Common myeloid progenitor, CD34-positive (primary cell): ENCODE data around the gene PCCA.

Experiments used
- CTCF ChIA-PET: fragments of 350-600 bp; sonication (Branson Sonifier 250); formaldehyde crosslinking; loops from one replicate; lab custom pipeline; 2021; ENCODE audit warnings: antibody characterized with exemption; lab: Charles Lee
- POLR2A ChIA-PET: fragments of 350-600 bp; sonication (Branson Sonifier 250); formaldehyde crosslinking; loops from one replicate; lab custom pipeline; 2021; ENCODE audit warnings: antibody characterized with exemption; lab: Charles Lee
- DNase-seq, 3 donors: peaks; one replicate each; pipeline versions ENCODE4 v3.0.0 to v3.0.0-alpha.2; 2013
- H3K27ac ChIP-seq, 2 experiments: 1 replicate in 1 of 2; 2 replicates in 1 of 2; pipeline ENCODE4 v1.7.0; 2013; ENCODE audit warnings: inconsistent platforms in 2 of 2, low read length in 2 of 2, mild to moderate bottlenecking in 2 of 2, low read depth in 1 of 2, moderate library complexity in 1 of 2; ENCODE audit not compliant: severe bottlenecking in 2 of 2, insufficient read depth in 1 of 2, poor library complexity in 1 of 2
- H3K27me3 ChIP-seq, 5 experiments: replicated peaks in 2 of 5; 1 replicate in 3 of 5; 2 replicates in 2 of 5; pipeline versions ENCODE4 v1.6.1 to v1.7.0; 2013; ENCODE audit warnings: low read length in 4 of 5, mild to moderate bottlenecking in 2 of 5, moderate library complexity in 2 of 5, inconsistent platforms in 1 of 5; ENCODE audit not compliant: insufficient read depth in 5 of 5, control insufficient read depth in 4 of 5
- H3K36me3 ChIP-seq, 4 experiments: 1 replicate in 2 of 4; 2 replicates in 2 of 4; pipeline versions ENCODE4 v1.6.1 to v1.7.0; 2013; ENCODE audit warnings: low read length in 3 of 4, control low read depth in 1 of 4, mild to moderate bottlenecking in 1 of 4; ENCODE audit not compliant: control insufficient read depth in 4 of 4, insufficient read depth in 4 of 4
- H3K4me1 ChIP-seq, 4 experiments: 1 replicate in 3 of 4; 2 replicates in 1 of 4; pipeline versions ENCODE4 v1.6.1 to v1.7.1; 2013; ENCODE audit warnings: low read length in 3 of 4, mild to moderate bottlenecking in 3 of 4, control low read depth in 1 of 4, inconsistent platforms in 1 of 4, moderate library complexity in 1 of 4; ENCODE audit not compliant: control insufficient read depth in 4 of 4, insufficient read depth in 4 of 4; ENCODE audit errors: control extremely low read depth in 1 of 4
- H3K4me3 ChIP-seq, 7 experiments: 1 replicate in 4 of 7; 2 replicates in 3 of 7; pipeline versions ENCODE4 v1.5.1 to v1.7.0; 2013; ENCODE audit warnings: mild to moderate bottlenecking in 7 of 7, low read length in 6 of 7, moderate library complexity in 6 of 7, inconsistent platforms in 2 of 7, low read depth in 2 of 7, control low read depth in 1 of 7; ENCODE audit not compliant: insufficient read depth in 4 of 7, control insufficient read depth in 1 of 7; ENCODE audit errors: extremely low read depth in 1 of 7
- H3K9me3 ChIP-seq, 5 experiments: 1 replicate in 4 of 5; 2 replicates in 1 of 5; pipeline versions ENCODE4 v1.6.1 to v1.7.1; 2013; ENCODE audit warnings: low read length in 4 of 5, mild to moderate bottlenecking in 2 of 5, inconsistent platforms in 1 of 5, low read depth in 1 of 5, moderate library complexity in 1 of 5; ENCODE audit not compliant: control insufficient read depth in 4 of 5, insufficient read depth in 2 of 5; ENCODE audit errors: control extremely low read depth in 1 of 5
- WGBS: methylation state at CpG from one replicate; pipeline ENCODE4 v1.1.5; 2013; ENCODE audit not compliant: insufficient coverage; 5-methylcytosine and 5-hydroxymethylcytosine counted together

The PCCA gene

DNA sequence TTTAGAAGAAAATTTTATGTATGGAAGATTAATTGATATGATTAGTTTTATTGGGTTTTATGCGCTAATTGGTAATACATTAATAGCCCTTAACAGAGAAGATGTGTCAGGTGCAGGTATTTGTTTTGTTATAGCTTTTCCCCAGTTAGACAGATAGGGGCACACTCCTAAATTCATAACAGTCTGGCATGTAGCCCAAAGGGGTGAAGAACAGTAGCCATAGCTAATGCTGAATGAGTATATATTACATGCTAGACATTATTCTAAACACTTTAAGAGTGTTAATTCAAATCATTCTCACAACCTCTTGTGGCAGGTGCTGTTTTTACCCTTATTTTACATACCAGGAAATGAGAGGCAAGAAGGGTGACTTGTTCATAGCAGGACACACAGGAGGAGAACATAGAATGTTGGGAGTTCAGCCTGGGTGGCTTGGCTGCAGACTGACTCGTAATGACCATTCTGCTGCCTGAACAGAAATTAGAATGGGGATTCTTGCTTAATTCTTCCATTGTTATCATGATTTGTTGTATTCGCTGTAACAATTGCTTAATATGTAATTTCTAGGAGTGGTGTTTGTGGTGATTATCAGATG, 20.1 kb downstream of the PCCA start:
- peaks cover 0 to 13% (median 5%) of the 10 kb centered on the region in 4 experiments for H3K36me3 ChIP-seq
- ChIA-PET POLR2A (no interaction called here), CTCF (no interaction called here)
- DNase-seq: no peak
- no peaks in the 10 kb centered on the region for H3K9me3 ChIP-seq
- WGBS: 83% methylated on average over 1 of the region's 3 CpGs
- H3K27me3 ChIP-seq: no peaks in the 10 kb centered on the region
- no peak overlapping the region for H3K27ac ChIP-seq
- no peaks in the 10 kb centered on the region for H3K4me1 ChIP-seq
- no peak overlapping the region for H3K4me3 ChIP-seq

DNA sequence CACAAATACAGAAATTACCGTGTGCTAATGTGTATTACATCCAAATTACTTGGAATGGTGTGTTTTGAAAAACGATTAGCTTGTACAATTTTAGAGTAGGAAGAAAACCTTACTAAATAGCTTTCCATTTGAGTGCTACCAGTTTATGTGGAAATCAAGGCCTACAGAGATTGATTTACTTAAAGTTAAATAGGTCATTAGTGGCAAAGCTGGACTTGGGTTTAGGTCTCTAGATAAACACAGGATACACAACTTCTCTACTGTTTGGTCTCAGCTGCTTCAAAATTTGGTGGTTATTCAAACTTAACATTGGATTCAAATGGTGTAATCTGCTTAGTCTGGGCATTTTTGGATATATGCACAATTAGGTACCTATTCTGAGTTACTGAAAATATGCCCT, 21.4 kb downstream of the PCCA start:
- H3K4me1 ChIP-seq: no peaks in the 10 kb centered on the region
- POLR2A ChIA-PET: no interaction called here
- H3K27ac ChIP-seq: no peak overlapping the region
- DNase-seq: no peak
- WGBS: no CpG with 5 or more reads among the region's 2 CpGs
- H3K4me3 ChIP-seq: no peak overlapping the region
- no peaks in the 10 kb centered on the region for H3K9me3 ChIP-seq
- CTCF ChIA-PET: no interaction called here
- H3K27me3 ChIP-seq: no peaks in the 10 kb centered on the region
- peaks cover 0 to 18% (median 3%) of the 10 kb centered on the region in 4 experiments for H3K36me3 ChIP-seq

DNA sequence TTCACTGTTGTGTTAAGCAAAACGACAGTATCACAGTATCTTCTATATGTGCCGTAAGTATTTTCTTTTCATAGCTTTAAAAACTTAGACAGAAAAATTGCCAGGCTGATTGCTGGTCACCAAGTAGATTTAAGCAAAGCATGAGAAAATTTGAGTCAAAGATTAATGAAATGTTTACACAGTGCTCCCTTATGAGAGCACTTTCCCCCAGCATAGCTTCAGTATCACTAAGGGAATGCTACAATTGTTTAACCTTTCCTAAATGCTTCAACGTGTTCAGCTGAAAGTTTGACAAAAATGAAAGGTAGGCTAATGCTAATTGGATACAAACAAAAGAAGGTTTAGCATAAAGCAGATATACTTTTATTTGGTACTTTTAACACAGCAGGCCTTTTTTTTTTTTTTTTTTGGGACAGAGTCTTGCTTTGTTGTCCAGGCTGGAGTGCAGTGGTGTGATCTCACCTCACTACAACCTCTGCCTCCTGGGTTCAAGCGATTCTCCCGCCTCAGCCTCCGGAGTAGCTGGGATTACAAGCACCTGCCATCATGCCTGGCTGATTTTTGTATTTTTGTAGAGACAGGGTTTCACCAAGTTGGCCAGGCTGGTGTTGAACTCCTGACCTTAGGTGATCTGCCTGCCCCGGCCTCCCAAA, 23.4 kb downstream of the PCCA start:
- no peak overlapping the region for H3K4me3 ChIP-seq
- H3K27me3 ChIP-seq: no peaks in the 10 kb centered on the region
- ChIA-PET POLR2A (no interaction called here), CTCF (no interaction called here)
- H3K36me3 ChIP-seq: peaks cover 0 to 20% (median 1%) of the 10 kb centered on the region in 4 experiments
- DNase-seq: no peak
- no peak overlapping the region for H3K27ac ChIP-seq
- 97% methylated on average over 5 of the region's 7 CpGs for WGBS
- H3K9me3 ChIP-seq: no peaks in the 10 kb centered on the region
- no peaks in the 10 kb centered on the region for H3K4me1 ChIP-seq

DNA sequence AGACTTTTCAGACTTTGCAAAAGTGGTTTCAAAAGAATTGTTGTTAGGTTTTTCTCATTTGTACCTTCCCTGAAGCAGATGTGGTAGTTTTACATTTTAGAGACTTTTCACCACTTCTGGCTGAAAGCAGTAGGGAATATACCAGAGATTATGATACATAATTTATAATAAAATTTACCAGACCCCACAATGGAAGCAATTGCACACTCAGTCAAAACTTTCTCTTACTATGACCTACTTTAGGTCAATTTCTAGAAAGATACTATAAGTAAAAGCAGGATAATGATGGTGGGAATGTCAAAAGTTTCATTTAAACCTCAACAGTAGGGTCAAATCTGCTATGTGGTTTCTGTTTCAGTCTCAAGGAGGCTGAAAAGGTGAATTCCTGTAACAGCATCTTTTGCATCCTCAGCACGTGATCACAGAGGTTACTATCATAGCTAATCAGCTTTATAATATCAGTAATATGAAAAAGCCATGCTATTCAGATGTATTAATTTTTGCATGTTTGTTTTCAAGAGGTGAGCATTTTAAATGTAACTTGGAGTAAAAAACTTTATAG, 26.9 kb downstream of the PCCA start:
- Histone ChIP-seq H3K4me1 (no peaks in the 10 kb centered on the region), H3K36me3 (peaks cover 0 to 27% (median 3%) of the 10 kb centered on the region in 4 experiments), H3K27ac (no peak overlapping the region), H3K9me3 (peaks cover 0 to 5% (median 0%) of the 10 kb centered on the region in 5 experiments), H3K27me3 (no peaks in the 10 kb centered on the region), H3K4me3 (no peak overlapping the region)
- WGBS: no CpG with 5 or more reads among the region's 1 CpG
- ChIA-PET CTCF (no interaction called here), POLR2A (no interaction called here)
- no peak for DNase-seq

DNA sequence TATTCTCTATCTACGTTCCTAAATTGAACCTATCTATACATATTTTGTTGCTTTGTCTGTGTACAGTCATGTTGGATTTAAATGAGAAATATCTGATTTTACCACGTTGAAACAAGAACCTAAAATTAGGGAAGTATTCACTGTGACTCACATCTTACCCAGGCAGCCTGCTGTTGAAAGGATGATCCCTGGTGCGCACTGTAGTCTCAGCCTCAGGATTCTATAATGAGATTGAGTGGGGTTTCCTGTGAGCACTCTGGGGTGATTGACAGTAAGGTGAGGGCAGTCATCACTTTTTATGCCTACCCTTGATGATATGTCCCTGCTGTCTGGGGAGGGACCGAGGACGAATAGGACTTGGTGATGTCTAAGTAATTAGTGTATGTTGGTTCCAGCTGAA, 35.4 kb downstream of the PCCA start:
- ChIA-PET POLR2A (no interaction called here), CTCF (no interaction called here)
- Histone ChIP-seq H3K27ac (no peak overlapping the region), H3K9me3 (peaks cover 0 to 11% (median 6%) of the 10 kb centered on the region in 5 experiments), H3K4me1 (peaks cover 0 to 5% (median 0%) of the 10 kb centered on the region in 4 experiments), H3K4me3 (no peak overlapping the region), H3K36me3 (peaks cover 0 to 24% (median 3%) of the 10 kb centered on the region in 4 experiments), H3K27me3 (no peaks in the 10 kb centered on the region)
- peak in 2 of 3 donors; percentile 51 to 65 for DNase-seq
- WGBS: 61% methylated on average over 3 of the region's 5 CpGs

DNA sequence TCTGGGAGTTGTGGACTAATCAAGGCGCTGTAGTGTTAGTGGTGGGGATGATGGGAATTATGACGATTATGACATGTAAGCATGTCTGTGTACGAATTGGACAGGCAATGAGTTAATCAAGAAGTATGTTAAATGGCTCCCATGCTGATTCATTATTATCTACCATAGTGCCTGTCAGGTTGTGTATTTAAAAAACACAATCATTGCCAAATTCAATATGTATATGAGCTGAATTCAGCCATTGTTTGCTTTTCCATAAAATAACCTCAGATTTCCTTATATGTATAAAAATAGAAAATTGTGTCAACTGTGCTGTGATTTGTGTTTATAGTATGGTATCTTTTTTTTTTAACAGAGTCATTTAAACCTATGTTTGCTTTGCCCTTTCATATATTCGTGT, 37.1 kb downstream of the PCCA start:
- no peaks in the 10 kb centered on the region for H3K27me3 ChIP-seq
- peaks cover 0 to 9% (median 5%) of the 10 kb centered on the region in 5 experiments for H3K9me3 ChIP-seq
- H3K27ac ChIP-seq: no peak overlapping the region
- ChIA-PET POLR2A (no interaction called here), CTCF (no interaction called here)
- peaks cover 0 to 14% (median 4%) of the 10 kb centered on the region in 4 experiments for H3K4me1 ChIP-seq
- DNase-seq: no peak
- H3K4me3 ChIP-seq: no peak overlapping the region
- WGBS: 100% methylated on average over 3 of the region's 4 CpGs
- peaks cover 0 to 16% (median 0%) of the 10 kb centered on the region in 4 experiments for H3K36me3 ChIP-seq

DNA sequence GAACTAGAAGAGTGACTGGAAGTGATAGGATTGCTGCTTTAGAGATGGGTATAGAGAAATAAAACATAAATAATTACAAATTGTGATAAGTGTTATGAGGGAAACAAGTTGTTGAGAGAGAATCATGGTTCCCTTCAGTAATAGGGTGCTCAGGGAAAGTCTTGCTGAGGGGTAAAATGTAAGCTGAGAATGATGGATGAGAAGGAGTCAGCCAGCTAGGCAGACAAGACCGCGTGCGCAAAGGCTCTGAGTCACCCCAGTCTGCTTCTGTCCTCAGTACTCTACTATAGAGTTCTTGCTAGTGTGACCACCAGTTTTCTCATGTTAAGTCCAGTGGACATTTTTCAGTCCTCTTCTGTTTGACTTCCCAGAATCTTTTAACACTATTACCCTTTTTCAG, 39.5 kb downstream of the PCCA start:
- ChIA-PET POLR2A (no interaction called here), CTCF (no interaction called here)
- Histone ChIP-seq H3K36me3 (no peaks in the 10 kb centered on the region), H3K9me3 (no peaks in the 10 kb centered on the region), H3K4me3 (no peak overlapping the region), H3K4me1 (peaks cover 0 to 14% (median 4%) of the 10 kb centered on the region in 4 experiments), H3K27me3 (no peaks in the 10 kb centered on the region), H3K27ac (no peak overlapping the region)
- 100% methylated on average over 2 of the region's 3 CpGs for WGBS
- peak in 2 of 3 donors; percentile 29 to 30 for DNase-seq
